AG09309 (cell line): Measurements from ENCODE around the gene ADAMTS17.

ENCODE experiments used
- DNase-seq: peaks from one replicate; pipeline ENCODE4 v3.0.0-alpha.2; 2010; ENCODE audit warnings: low read depth
- H3K4me3 ChIP-seq: 2 replicates; pipeline ENCODE4 v1.5.1; 2011; ENCODE audit warnings: mild to moderate bottlenecking, low read depth, low read length, moderate library complexity; ENCODE audit not compliant: control insufficient read depth
- TF ChIP-seq, protein P1 (sequence below): IDR thresholded peaks from 2 replicates; pipeline ENCODE4 v1.5.1; 2011; ENCODE audit warnings: mild to moderate bottlenecking, low read depth, low read length, inconsistent platforms; ENCODE audit not compliant: insufficient read depth, control insufficient read depth; ENCODE audit errors: missing control alignments

ADAMTS17 gene

DNA sequence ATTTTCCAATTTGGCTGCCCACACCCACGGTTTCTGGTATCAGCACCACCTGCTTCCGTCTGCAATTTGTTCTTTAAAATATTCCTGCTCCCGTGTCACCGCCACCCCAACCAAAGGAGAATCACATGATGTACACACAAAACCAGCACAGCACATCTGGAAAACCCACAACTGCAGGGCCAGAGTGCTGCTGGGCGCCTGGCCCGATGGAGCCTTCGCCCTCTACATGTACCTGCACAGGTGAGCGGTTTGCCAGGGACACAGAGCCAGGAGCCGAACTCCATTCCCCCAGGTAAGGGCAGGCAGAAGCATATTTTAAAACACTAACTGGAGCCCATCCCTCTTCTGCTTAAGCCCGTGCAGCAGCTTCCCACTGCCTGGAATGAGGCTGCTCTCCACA, 75.6 kb downstream of the ADAMTS17 start:
- no peak overlapping the region for H3K4me3 ChIP-seq
- DNase-seq = no peak
- TF ChIP-seq, protein P1, sequence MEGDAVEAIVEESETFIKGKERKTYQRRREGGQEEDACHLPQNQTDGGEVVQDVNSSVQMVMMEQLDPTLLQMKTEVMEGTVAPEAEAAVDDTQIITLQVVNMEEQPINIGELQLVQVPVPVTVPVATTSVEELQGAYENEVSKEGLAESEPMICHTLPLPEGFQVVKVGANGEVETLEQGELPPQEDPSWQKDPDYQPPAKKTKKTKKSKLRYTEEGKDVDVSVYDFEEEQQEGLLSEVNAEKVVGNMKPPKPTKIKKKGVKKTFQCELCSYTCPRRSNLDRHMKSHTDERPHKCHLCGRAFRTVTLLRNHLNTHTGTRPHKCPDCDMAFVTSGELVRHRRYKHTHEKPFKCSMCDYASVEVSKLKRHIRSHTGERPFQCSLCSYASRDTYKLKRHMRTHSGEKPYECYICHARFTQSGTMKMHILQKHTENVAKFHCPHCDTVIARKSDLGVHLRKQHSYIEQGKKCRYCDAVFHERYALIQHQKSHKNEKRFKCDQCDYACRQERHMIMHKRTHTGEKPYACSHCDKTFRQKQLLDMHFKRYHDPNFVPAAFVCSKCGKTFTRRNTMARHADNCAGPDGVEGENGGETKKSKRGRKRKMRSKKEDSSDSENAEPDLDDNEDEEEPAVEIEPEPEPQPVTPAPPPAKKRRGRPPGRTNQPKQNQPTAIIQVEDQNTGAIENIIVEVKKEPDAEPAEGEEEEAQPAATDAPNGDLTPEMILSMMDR = no peak

DNA sequence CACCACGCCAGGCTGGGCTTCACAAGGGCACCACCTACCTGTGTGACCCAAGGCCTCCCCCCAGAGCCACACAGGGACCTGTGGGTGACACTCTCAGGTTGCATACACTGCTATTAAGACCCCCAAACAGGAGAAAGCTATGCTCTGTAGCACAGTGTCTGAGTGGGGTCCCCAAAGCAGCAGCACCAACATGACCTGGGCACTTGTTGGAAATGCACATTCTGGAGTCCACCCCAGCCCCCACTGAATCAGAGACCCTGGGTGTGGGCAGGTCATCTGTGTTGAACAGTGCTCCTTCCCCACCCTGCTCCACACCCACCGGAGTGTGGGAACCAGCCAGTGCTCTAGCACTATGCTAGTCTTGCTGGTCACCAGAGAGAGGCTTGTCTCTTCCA, 76.1 kb downstream of the ADAMTS17 start:
- TF ChIP-seq, protein P1 = no peak
- DNase-seq = no peak
- H3K4me3 ChIP-seq = no peak overlapping the region

DNA sequence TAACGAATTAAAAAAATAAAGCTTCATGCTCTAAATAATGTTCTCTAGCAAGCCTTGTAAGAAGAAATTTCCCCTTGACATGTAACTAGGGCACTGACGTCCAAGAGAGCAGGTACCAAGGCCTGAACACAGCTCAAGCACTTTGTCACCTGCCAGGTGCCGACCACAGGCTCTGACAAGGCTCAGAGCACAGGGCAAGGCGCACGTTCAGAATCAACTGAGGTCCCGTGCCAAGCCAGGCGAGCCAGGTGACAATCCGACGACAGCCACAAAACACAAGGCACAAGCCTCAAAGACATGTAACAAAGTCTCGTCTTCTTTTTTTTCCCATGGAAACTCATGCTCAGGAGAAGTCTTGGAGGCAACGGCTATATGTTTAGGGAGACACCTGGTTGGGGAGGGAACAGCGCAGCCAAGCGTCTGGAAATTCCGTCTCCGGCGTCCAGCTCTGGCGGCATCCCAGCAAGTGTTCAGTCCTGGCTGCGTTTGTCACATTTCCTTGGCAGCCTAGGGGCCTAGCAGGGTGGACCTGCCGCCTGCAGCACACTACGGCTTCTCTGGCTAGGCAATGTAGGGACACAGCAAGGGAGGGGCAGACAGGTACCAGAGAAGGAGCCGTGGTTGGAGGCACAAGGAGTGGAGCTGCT, 76.7 kb downstream of the ADAMTS17 start:
- DNase-seq = no peak
- H3K4me3 ChIP-seq = no peak overlapping the region
- TF ChIP-seq, protein P1 = no peak

DNA sequence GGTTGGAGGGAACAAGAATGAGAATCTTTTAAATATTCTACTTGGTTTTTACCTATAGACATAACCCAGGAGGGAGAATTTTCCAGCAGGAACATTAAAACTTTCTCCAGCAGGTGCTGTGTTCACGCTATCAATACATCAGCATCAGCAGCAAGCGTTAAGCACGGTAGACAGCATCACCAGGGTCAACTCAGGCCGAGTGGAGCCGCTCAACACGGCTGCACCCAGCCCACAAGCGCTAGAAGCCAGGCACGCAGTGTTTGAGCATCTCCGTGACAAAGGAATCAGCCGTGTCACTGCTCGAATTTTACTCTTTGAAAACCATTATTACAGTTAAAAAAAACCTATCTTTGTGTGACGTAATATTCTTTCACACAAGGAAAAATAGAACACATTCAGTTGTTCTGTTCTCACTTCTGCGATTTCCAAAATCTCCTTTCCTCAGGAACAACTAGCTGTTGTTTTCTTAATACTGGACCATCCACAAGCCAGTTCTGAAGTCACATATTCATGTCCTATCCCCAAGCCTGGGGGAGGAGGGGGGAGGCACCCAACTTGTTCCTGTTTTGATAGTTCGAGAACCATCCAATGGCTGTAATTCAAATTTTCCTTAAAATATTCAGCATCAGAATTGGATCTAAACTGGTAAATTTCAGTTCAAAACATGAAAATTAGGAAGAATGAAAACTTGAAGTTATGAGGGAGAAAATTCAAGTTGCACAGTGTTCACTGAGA, 77.9 kb downstream of the ADAMTS17 start:
- TF ChIP-seq, protein P1 = no peak
- no peak overlapping the region for H3K4me3 ChIP-seq
- DNase-seq = no peak

DNA sequence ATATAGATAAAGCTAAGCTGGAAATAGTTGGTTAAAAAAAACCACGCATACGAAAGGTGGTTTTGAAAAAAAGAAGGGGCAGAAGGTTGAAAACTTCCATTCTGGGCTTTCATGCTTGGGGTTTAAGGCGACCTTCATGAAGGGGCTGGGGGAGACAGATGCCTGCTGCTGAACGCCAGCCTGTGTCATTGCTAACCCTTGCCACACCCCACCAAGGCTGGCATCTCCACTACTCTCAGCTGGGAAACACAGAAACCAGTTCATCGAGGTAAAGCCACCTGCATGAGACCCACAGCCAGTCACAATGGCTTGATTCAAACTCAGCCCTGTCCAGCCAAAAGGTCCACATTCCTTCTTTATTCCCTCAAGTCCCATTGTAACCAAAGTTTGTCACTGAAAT, 78.7 kb downstream of the ADAMTS17 start:
- DNase-seq = no peak
- TF ChIP-seq, protein P1 = no peak
- H3K4me3 ChIP-seq = no peak overlapping the region

DNA sequence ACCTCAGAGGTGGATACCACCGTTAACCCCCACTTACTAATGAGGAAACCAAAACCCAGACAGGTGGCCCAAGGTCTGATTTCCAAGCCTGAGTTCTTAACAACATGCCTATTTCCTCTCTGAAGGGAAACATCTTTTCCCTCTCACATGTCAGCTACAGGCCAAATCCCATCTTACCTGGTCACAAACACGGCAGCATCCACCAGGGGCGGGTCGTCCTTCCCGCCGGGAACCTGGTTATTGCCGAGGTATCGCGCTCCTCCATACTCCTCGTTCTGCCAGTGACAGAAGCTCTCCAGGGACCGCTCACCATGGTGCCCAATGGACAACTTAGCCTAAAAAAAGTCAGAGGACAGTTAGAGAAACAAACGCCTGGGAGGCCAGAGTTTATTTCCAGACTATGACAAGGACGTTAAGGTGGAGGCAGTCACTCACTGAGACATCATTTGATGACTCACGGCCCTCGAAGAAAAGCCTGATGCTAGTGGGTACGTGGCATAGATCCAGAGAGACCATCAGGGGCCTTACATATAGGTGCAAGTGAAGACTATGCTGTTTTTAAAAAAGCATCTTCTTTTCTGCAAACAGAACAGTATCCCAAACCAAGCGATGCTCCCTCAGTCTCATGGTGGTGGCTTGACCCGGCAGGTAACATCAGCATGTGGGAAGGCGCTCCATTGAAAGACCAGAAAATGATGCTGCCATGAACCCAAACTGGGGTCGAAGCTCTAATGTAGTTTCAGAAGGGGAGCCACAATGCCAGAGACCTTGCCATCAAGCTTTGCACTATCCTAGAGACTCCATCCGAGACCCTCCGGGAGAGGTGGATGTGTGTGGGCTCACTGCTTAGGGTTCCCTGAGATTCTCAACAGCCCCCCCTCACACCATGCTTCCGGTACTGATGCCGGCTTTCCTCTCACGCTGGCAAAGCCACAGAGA, 80.2 kb downstream of the ADAMTS17 start:
- no peak for DNase-seq
- TF ChIP-seq, protein P1 = no peak
- H3K4me3 ChIP-seq = no peak overlapping the region
